Breast epithelium (tissue), 4 donors: ENCODE results near the gene NCAPH2. TPM values are rescaled to one million over a fixed set of nuclear protein-coding genes. Genes with fewer than 3 reads are reported as not detected.
A peak's percentile ranks its signal among the peaks of the same experiment; 100 is the strongest.

ENCODE experiments used
- DNase-seq, 2 donors: peaks; one replicate each; pipeline ENCODE4 v3.0.0-alpha.2; 2019; ENCODE audit warnings: low spot score in 2 of 2
- H3K27ac ChIP-seq, 2 donors: fragments of 200-600 bp; sonication (generic) in 1 of 2; one replicate each; pipeline ENCODE4 v1.5.1; 2016 to 2019; ENCODE audit warnings: mild to moderate bottlenecking in 1 of 2
- H3K27me3 ChIP-seq, 2 donors: fragments of 200-600 bp; sonication (generic) in 1 of 2; one replicate each; pipeline versions ENCODE4 v1.5.1 to v1.6.0; 2017 to 2019; ENCODE audit warnings: control low read depth in 1 of 2, mild to moderate bottlenecking in 1 of 2
- H3K36me3 ChIP-seq: fragments of 200-600 bp; one replicate; pipeline ENCODE4 v1.5.1; 2019
- H3K4me1 ChIP-seq, 2 donors: fragments of 200-600 bp; sonication (generic); one replicate each; pipeline ENCODE4 v1.5.1; 2016 to 2019; ENCODE audit warnings: control low read depth in 1 of 2
- H3K4me3 ChIP-seq, 3 donors: fragments of 200-600 bp; sonication (generic); 1 replicate in 2 of 3; 2 replicates in 1 of 3; pipeline ENCODE4 v1.5.1; 2016 to 2019; ENCODE audit warnings: mild to moderate bottlenecking in 3 of 3, moderate library complexity in 2 of 3
- H3K9me3 ChIP-seq, 2 donors: fragments of 200-600 bp; sonication (generic) in 1 of 2; one replicate each; pipeline ENCODE4 v1.5.1; 2016 to 2019; ENCODE audit warnings: control low read depth in 1 of 2
- CTCF ChIP-seq, 3 donors: fragments of 450-650 bp; IDR thresholded peaks; one replicate each; pipeline ENCODE4 v1.5.1; 2016 to 2017; ENCODE audit warnings: antibody characterized with exemption in 3 of 3, mild to moderate bottlenecking in 3 of 3, moderate library complexity in 3 of 3
- POLR2A ChIP-seq: fragments of 450-650 bp; IDR thresholded peaks from one replicate; pipeline ENCODE4 v1.6.1; 2016; ENCODE audit warnings: antibody characterized with exemption, mild to moderate bottlenecking, moderate library complexity
- POLR2AphosphoS5 ChIP-seq, 3 donors: sonication (generic); formaldehyde crosslinking; IDR thresholded peaks; one replicate each; pipeline ENCODE4 v1.6.1; 2017; ENCODE audit warnings: antibody characterized with exemption in 3 of 3
- intact Hi-C: fragments of 100-400 bp; cut with DNase I; formaldehyde crosslinking; loops from one replicate; pipeline ENCODE4 v1.15.1; 2023; ENCODE audit warnings: low total_unique reads
- total RNA-seq, 3 donors: library from RNA; depleted of rRNA; stranded (reverse); fragments of >200 nt; gene quantifications; one replicate each; pipeline ENCODE4 v1.1.0, GENCODE V29; 2016

Gene NCAPH2
- total RNA-seq, 3 donors from 2014 or later = 25.9 to 48.2 (median 43.0) TPM

- no peak for DNase-seq
- TF ChIP-seq CTCF (IDR thresholded peaks at IDR 0.05) (no peak), POLR2A (no peak), POLR2AphosphoS5 (IDR thresholded peaks at IDR 0.05) (no peak)
- H3K9me3 ChIP-seq = no peaks in the 10 kb centered on the region
- no peaks in the 10 kb centered on the region for H3K36me3 ChIP-seq
- peak overlapping the region; percentile 53 to 66 (median 60) for H3K4me3 ChIP-seq
- peak overlapping the region; percentile 86 to 89 for H3K27ac ChIP-seq
- H3K4me1 ChIP-seq = no peaks in the 10 kb centered on the region
- intact Hi-C loops = no loop called here
- H3K27me3 ChIP-seq = no peaks in the 10 kb centered on the region
These were observed 55.6 kb downstream of the NCAPH2 start for GRCh38 chr22:50563413-50564160.

- no peak overlapping the region for H3K4me3 ChIP-seq
- DNase-seq = no peak
- H3K4me1 ChIP-seq = no peaks in the 10 kb centered on the region
- intact Hi-C loops = no loop called here
- no peaks in the 10 kb centered on the region for H3K36me3 ChIP-seq
- no peaks in the 10 kb centered on the region for H3K27me3 ChIP-seq
- H3K27ac ChIP-seq = peak overlapping the region; percentile 86 to 89
- H3K9me3 ChIP-seq = no peaks in the 10 kb centered on the region
- TF ChIP-seq POLR2AphosphoS5 (IDR thresholded peaks at IDR 0.05) (no peak), POLR2A (no peak), CTCF (IDR thresholded peaks at IDR 0.05) (no peak)
These were observed 56.3 kb downstream of the NCAPH2 start for GRCh38 chr22:50564289-50564688.

GRCh38 chr22:50567721-50568252 is 59.8 kb downstream of the NCAPH2 start:
- TF ChIP-seq CTCF (IDR thresholded peaks at IDR 0.05) (no peak), POLR2AphosphoS5 (IDR thresholded peaks at IDR 0.05) (no peak), POLR2A (no peak)
- Histone ChIP-seq H3K27ac (peak overlapping the region; percentile 17 to 59), H3K36me3 (peaks cover 11% of the 10 kb centered on the region), H3K4me1 (no peaks in the 10 kb centered on the region), H3K4me3 (no peak overlapping the region), H3K27me3 (no peaks in the 10 kb centered on the region), H3K9me3 (no peaks in the 10 kb centered on the region)
- intact Hi-C loops = no loop called here
- no peak for DNase-seq

- intact Hi-C loops = no loop called here
- Histone ChIP-seq H3K27ac (peak overlapping the region; percentile 17 to 59), H3K4me3 (no peak overlapping the region), H3K9me3 (no peaks in the 10 kb centered on the region), H3K36me3 (peaks cover 11% of the 10 kb centered on the region), H3K4me1 (no peaks in the 10 kb centered on the region), H3K27me3 (no peaks in the 10 kb centered on the region)
- DNase-seq = no peak
- TF ChIP-seq POLR2A (no peak), POLR2AphosphoS5 (IDR thresholded peaks at IDR 0.05) (no peak), CTCF (IDR thresholded peaks at IDR 0.05) (no peak)
These were observed 60.6 kb downstream of the NCAPH2 start for GRCh38 chr22:50568626-50569025.

GRCh38 chr22:50569041-50569459 is 61.0 kb downstream of the NCAPH2 start:
- no peaks in the 10 kb centered on the region for H3K4me1 ChIP-seq
- DNase-seq = no peak
- H3K9me3 ChIP-seq = no peaks in the 10 kb centered on the region
- no peak overlapping the region for H3K4me3 ChIP-seq
- peak overlapping the region; percentile 45 to 58 for H3K27ac ChIP-seq
- peaks cover 11% of the 10 kb centered on the region for H3K36me3 ChIP-seq
- no peak for TF ChIP-seq POLR2AphosphoS5 (IDR thresholded peaks at IDR 0.05)
- TF ChIP-seq CTCF (IDR thresholded peaks at IDR 0.05) = no peak
- no peak for TF ChIP-seq POLR2A
- no peaks in the 10 kb centered on the region for H3K27me3 ChIP-seq
- intact Hi-C loops = no loop called here
